Retina (tissue), 1 donor: ENCODE data around the gene RNF114.
"Not testable (repeated sequence)": the region's sequence is repeated elsewhere in the genome, so short reads cannot be mapped to it uniquely, and the experiment has no call there.

ENCODE experiments used
- DNase-seq: peaks from one replicate; pipeline ENCODE4 v3.0.0-alpha.2; 2016

The RNF114 gene

GRCh38 chr20:49936153-49937026, at the start of gene RNF114:
Gene RNF114 (plus strand): TSS chr20:49936397. CDS start chr20:49936413, 16 bp downstream.
- DNase-seq: peak; percentile 91

GRCh38 chr20:49886571-49887213, 49.5 kb upstream of the RNF114 start:
- no peak for DNase-seq

GRCh38 chr20:49887251-49888211, 48.7 kb upstream of the RNF114 start:
- peak; percentile 34 for DNase-seq

- peak; percentile 83 for DNase-seq
Observed at GRCh38 chr20:49888212-49889000, 47.8 kb upstream of the RNF114 start.

GRCh38 chr20:49889001-49889934, 46.9 kb upstream of the RNF114 start:
- no peak for DNase-seq

- no peak for DNase-seq
Observed at GRCh38 chr20:49889935-49890333, 46.3 kb upstream of the RNF114 start.

GRCh38 chr20:49890471-49891361, 45.5 kb upstream of the RNF114 start:
- DNase-seq: peak; percentile 63

- DNase-seq: no peak
Observed at GRCh38 chr20:49891476-49892110, 44.6 kb upstream of the RNF114 start.

GRCh38 chr20:49892260-49892659, 43.9 kb upstream of the RNF114 start:
- DNase-seq: peak; percentile 13

- DNase-seq: no peak
Observed at GRCh38 chr20:49892817-49893216, 43.4 kb upstream of the RNF114 start.

- DNase-seq: no peak
Observed at GRCh38 chr20:49893242-49894072, 42.7 kb upstream of the RNF114 start.

- DNase-seq: no peak
Observed at GRCh38 chr20:49894073-49894470, 42.1 kb upstream of the RNF114 start.

- DNase-seq: not testable (repeated sequence)
Observed at GRCh38 chr20:49895474-49896093, 40.6 kb upstream of the RNF114 start.

GRCh38 chr20:49896204-49896603, 40.0 kb upstream of the RNF114 start:
- no peak for DNase-seq

GRCh38 chr20:49899541-49900383, 36.4 kb upstream of the RNF114 start:
- no peak for DNase-seq

GRCh38 chr20:49901588-49901987, 34.6 kb upstream of the RNF114 start:
- DNase-seq: no peak
